Cerebellar nuclear complex (tissue), 1 donor: Measurements from ENCODE around the gene UGCG.
"Not testable (repeated sequence)": the region's sequence is repeated elsewhere in the genome, so short reads cannot be mapped to it uniquely, and the experiment has no call there.

ENCODE experiments used
- DNase-seq, 2 experiments: peaks; one replicate each; lab custom pipeline; 2025; lab: John Stamatoyannopoulos, UW

The UGCG gene

GRCh38 chr9:111955048-111955447 lies 58.4 kb downstream of the UGCG start:
- no peak for DNase-seq

DNA sequence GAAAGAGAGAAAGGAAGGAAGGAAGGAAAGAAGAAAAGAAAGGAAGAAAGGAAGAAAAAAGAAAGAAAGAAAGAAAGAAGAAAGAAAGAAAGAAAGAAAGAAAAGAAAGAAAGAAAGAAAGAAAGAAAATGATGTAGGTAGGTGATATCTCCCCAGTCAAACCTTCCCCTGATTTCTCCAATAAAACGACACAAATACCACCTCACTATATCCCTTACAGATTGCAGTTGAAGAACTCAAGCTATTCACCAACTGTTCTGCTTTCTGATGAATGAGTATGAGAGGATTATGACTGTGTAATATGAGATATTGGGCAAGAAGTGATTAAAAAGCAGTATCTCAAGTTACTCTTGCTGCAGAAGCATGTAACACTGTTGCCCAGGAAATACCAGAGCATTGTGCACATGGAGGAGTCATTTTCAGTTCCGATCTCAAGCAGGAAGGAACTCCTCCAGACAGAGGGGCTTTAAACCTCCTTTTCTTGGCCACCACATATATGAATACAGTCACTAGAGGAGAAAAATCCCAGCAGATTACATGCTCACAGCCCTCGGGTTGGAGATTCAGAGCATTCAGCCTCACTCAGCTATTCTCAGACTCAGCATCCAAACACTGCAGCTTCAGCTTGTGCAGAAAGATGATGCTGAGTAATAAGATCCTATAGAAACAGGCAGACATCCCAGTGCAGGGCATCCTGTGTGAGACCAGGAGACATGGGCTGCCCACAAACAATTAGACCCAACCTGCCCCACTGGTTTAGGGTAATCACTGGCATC lies 61.4 kb downstream of the UGCG start:
- no peak for DNase-seq

DNA sequence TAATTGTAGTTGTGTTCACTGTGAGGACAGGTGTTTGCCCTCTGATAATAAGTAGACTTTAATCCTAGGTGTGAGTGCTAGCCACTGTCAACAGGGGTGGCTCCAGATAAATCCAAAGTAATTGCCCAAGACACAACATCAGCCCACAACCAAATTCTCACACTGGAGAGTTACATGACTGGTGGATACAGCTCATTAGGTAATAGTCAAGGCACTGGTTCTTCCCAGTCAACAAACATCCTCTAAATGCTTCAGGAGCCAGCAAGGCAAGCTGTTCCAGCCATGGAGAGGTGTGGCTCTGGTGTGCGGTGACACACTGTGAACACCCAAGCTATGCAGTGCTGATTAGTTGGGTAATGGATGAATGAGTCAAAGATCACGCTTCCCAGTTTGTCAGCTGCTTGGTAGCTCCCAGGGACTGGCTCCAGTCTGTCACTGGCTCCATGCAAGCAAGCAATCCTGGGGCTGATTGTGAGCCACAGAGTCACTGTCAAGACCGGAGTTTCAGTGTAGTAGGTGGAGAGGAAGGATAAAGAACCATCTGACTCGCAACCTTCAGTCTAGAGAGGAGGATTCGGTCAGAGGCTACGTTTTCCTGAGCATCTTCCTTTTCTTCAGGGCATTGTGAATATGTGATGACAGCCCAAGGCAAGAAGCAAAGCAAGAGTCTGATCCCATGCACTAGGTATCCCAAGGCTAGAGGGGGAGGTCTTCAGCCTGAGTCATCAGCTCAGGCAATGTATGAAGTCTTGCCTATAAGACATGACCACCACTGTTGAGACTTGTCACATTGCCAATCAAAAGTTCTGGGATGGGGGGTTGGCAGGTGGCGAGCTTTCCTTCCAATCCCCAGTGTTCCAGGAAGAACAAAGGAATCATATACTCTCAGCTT lies 63.1 kb downstream of the UGCG start:
- DNase-seq, result no peak

DNA sequence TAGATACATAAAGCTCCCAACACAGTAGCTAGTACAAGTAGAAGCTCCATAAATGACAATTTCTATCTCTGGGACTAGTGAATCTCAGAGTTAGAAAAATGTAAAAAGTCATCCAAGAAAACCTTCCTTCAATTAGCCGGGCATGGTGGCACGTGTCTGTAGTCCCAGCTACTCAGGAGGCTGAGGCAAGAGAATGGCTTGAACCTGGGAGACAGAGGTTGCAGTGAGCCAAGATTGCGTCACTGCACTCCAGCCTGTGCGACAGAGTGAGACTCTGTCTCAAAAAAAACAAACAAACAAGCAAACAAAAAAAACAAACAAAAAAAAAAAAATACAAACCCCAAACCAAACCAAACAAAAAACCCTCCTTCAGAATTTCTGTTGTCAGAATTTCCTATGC lies 63.9 kb downstream of the UGCG start:
- not testable (repeated sequence) for DNase-seq

DNA sequence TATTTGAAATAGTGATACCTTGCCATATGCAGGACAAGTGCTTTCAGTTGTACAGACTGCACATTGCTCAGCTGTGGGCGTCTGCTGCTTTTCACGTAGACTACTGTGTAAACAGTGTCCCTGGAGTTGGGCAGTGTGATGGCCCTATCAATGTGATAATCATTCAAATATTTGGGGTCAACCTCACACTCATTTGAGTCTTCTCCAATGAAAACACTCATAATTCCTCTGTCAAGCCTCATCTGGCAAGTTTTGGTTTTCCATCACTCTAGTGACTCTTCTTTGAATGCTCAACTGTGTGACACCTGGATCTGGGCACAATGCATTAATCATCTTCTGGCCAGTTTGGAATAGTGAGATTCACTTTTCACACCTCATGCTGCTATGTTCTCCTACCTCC lies 64.4 kb downstream of the UGCG start:
- no peak for DNase-seq

- DNase-seq, result no peak
Measured at GRCh38 chr9:111961575-111961974, 65.0 kb downstream of the UGCG start.

GRCh38 chr9:111962021-111962420 lies 65.4 kb downstream of the UGCG start:
- no peak for DNase-seq

DNA sequence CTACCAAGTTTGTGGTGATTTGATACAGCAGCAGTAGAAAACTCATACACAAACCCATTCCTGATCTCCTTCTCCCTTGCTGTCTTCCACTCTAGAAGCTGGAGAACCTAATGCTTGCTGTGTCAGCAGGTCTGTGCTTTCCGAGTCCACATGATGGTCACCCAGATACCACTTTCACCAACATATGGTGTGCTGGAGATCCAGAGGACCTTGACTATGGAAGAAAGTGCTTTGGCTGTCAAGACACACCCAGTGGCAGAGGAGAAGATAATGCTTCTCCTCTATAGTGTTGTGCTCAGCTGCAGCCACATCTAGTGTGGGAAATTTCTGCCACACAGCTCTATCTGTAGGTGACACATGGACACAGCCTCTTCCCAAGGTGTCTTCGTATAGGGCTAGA lies 67.4 kb downstream of the UGCG start:
- no peak for DNase-seq

DNA sequence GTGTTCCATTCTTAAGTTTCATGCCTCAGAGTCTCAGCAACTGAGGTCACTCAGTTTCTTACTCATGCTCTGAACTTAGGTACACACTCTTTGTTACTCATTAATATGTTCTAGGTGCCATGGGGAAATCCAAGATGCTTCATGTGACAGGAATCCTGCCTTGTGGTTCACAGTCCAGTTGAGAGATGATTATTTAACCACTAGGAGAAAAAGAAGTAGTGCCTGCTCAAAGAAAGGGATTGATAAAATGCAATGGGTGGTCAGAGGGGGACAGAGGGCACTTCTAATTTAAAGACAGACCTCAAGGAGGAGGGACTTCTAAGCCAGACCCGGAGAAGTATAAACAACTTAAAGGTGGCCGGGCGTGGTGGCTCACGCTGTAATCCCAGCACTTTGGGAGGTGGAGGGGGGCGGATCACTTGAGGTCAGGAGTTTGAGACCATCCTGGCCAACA lies 69.0 kb downstream of the UGCG start:
- no peak for DNase-seq

DNA sequence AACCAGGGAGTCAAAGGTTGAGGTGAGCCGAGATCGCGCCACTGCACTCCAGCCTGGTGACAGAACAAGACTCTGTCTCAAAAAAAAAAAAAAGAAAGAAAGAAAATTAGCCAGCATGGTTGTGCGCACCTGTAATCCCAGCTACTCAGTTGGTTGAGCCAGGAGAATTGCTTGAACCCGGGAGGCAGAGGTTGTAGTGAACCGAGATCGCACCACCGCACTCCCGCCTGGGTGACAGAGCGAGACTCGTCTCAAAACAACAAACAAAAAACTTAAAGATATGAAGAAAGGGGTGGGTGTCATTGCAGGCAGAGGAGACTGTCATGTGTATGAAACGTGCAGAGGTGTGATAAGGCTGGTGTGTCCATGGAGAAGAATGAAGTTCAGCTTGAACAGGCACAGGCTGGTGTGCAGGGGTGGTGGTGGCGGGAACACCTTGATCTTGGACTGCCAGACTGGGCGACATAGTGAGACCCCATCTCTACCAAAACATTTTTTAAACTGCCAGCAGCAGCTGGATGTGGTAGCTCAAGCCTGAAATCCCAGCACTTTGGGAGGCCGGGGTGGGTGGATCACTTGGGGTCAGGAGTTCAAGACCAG lies 69.6 kb downstream of the UGCG start:
- DNase-seq, result no peak

DNA sequence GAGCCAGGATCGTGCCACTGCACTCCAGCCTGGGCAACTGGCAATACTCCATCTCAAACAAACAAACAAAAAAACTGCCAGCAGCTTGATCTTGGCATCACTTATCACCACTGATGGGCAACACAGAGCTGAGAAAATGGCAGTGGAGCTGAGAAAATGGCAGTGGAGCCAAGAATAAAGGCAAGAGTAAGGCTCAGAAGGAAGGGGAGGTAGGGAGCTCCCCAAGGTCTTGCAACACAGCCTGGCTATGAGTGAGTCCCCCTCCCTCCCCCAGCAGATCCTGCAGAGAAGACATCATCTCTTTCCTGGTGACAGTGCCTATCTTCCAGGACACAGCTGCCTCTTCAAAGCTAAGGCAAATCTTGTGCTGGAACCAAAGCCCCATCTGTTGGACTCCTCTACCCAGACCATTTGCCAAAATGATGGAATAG lies 70.3 kb downstream of the UGCG start:
- DNase-seq, result no peak

DNA sequence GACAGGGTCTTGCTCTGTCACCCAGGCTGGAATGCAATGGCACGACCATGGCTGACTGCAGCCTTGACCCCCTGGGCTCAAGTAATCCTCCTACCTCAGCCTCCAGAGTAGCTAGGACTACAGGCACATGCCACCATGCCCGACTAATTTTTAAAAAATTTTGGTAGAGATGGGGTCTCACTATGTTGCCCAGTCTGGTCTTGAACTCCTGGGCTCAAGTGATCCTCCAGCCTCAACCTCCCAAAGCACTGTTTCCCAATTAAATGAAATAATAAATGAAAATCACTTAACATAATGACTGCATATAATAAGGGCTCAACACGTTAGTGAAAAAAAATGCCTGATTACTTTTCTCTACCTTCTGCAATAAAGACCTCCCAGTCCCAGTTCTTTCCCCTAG lies 71.0 kb downstream of the UGCG start:
- DNase-seq, result no peak

DNA sequence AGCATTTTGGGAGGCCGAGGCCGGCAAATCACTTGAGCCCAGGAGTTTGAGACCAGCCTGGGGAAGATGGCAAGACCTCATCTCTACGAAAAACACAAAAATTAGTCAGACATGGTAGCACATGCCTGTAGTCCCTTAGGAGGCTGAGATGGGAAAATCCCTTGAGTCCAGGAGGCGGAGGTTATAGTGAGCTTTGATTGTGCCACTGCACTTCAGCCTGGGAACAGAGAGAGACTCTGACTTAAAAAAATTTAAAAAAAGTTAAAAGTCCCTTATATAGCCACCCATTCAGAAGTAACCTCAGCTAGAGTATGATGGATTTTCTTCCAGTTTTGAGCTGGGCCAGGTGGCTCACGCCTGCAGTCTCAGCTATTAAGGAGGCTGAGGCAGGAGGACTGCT lies 72.4 kb downstream of the UGCG start:
- no peak for DNase-seq

DNA sequence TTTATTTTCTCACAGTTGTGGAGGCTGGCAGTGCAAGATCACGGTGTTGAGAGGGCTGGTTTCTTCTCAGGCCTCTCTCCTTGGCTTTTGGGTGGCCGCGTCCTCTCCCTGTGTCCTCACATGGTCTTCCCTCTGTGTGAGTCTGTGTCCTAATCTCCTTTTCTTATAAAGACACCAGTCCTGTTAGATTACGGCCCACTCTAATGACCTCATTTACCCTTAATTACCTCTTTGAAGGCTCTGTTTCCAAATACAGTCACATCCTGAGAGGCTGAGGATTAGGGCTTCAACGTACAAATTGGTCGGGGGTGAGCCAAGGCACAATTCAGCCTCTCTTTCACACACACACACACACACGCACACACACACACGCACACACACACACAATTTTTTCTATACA lies 73.0 kb downstream of the UGCG start:
- no peak for DNase-seq

GRCh38 chr9:111970827-111971226 lies 74.2 kb downstream of the UGCG start:
- no peak for DNase-seq

DNA sequence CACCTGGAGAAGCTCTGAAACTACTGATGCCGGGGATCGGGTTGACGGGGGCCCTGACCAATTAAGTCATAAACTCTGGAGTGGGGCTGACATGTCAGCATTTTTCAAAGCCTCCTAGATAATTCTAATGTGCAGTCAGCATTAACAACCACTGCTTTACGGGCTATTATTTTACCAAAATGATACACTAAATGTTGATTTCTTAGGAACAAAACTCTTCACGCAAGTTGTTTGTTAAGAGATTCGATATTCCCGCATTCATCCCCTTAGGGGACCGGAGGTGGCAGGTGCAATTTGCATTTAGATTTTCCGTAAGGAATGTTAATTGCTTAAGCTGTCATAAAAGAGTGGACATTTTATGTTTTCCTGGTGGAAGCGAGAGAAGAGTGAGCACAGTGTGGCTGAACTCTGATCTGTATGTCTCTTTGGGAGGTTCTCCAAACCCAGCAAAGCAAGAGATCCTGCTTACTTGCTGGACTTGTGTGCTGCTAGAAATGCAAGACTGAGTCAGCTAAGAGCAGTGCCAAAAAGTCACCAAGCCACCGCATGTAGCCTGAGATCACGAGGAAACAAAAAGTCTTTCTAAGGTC lies 77.6 kb downstream of the UGCG start:
- no peak for DNase-seq

DNA sequence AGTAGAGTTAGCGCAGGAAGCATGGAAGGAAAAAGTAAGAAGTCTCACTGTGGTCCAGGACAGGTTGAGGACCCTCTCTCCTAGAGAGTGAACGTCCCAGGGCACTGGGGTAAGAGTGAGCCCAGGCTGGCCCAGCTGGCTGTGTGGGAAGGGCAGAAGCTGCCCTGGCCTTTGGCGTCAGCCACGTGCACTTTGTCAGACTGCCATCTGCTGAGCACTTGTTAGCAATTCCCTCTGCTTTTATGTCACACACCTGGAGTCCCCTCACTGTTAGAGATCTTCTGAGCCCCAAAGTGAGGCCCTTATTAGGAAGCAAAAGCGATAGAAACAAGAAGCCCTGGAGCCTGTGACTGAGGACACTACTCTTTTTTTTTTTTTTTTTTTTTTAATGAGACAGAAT lies 79.1 kb downstream of the UGCG start:
- DNase-seq, result no peak

GRCh38 chr9:111978616-111979015 lies 82.0 kb downstream of the UGCG start:
- no peak for DNase-seq

- no peak for DNase-seq
Measured at GRCh38 chr9:111979561-111979960, 82.9 kb downstream of the UGCG start.

DNA sequence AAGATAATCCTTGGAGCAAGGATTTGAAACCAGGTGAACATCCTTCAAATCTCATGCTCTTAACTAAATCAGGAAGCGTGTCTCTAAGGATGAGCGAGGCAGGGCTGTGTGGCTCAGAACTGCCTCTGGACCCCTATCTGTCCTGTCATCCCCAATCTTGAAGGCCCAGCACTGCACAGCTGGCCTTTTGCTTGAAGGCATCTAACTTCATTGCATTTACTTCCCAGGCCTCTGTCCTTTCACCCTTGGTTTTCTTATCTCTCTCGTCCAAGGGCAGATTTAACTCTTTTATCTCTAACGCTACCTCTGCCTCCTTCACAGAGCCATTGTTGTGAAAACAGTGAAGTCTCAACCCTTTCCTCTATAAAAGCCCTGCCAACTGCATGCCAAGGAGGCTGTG lies 83.8 kb downstream of the UGCG start:
- DNase-seq, result no peak

GRCh38 chr9:111983484-111983908 lies 86.9 kb downstream of the UGCG start:
- no peak for DNase-seq

DNA sequence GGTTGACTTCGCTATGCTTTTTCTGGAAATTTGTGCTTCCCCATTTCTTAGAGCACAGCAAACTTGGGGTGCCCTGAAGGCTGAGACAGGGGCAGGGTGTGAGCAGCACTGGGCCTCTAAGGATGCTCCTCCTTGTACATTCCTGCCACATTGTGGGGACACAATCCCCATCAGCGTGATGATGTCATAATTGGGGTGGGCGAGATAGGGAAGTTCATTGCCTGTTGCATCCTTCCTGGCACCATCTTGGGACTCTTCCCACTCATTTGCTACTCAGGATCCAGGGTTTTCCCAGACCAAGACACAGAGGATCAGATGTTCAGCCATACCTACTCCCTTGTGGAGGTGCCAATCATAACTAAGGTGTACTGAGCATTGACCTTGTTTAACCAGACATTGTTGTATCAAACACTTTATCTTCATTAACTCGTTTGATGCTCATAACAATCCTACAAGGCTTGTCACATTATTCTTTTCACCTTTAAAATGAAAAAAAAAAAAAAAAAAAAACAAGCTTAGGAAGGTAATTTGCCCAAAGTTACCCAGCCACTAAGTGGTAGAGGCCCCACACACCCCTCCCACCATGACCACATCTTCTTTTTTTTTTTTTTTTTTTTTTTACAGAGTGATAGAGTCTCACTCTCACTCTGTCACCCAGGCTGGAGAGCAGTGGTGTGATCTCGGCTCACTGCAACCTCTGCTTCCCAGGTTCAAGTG lies 87.6 kb downstream of the UGCG start:
- no peak for DNase-seq
